ENCODE results near the gene MRPL38. TPM values are rescaled to one million over a fixed set of nuclear protein-coding genes. Genes with fewer than 3 reads are reported as not detected.
"Not testable (repeated sequence)": the region's sequence is repeated elsewhere in the genome, so short reads cannot be mapped to it uniquely, and the experiment has no call there.

The MRPL38 gene
- polyA plus RNA-seq, 1 donor = 74.8 TPM

DNA sequence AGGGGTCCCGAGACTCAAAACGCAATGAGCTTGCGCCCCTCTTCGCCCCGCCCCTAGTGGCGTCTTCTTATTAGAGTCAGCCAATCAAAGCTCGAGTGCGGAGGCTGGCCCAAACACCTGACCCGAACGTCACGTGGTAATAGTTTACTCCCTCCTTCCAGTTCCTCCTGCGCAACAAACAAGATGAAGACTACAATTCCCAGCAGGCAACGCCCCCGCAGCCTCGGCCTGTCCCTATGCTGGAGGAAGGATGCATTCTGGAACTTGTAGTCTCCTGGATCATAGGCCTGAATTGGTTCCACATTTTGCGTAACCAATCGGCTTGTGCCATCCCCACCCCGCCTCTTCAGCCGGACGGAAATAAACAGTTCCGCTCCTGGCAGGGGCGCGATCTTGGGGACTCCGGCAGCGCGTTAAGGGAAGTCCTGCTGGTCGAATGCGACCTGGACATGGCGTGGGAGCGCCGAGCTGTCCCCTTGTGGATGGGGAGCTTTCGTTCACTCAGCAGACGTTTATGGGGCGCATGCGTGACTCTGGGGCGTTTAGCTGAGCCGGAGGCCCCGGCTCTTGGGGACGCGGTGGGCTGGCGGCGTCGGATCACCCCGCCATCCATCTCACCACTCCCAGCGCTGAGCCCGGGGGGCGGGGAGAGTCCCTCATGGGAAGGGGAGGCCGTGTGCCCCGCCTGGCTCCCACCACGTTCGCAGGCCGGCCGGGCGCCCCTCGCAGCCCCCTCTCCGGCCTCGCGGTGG, 49.2 kb downstream of the MRPL38 start, which contains the start of gene WBP2:
Gene WBP2 (minus strand): TSS at position 26 of the 752 bp plus-strand sequence. CDS start 38 bp downstream, outside the sequence.
- DNase-seq = peak; percentile 100

DNA sequence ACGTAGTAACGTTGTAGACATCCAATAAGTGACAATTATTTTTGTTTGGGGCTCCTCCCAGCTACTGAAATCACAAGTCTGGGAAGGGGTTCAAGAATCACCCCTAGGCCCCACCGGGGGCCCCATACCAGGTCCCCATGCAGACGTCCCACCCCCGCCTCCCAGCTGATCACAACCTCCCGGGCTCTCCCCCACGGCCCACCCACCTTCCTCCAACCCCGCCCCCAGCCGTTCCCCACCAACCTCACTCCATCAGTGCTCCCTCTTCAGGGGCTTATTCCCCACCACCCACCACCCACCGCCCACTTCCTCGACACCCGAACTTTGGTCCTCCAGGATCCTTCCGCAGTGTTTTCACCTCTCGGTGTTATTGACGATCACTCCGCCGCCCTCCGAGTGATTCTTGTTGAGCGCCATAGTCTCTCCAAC, 49.8 kb downstream of the MRPL38 start:
- DNase-seq = no peak

DNA sequence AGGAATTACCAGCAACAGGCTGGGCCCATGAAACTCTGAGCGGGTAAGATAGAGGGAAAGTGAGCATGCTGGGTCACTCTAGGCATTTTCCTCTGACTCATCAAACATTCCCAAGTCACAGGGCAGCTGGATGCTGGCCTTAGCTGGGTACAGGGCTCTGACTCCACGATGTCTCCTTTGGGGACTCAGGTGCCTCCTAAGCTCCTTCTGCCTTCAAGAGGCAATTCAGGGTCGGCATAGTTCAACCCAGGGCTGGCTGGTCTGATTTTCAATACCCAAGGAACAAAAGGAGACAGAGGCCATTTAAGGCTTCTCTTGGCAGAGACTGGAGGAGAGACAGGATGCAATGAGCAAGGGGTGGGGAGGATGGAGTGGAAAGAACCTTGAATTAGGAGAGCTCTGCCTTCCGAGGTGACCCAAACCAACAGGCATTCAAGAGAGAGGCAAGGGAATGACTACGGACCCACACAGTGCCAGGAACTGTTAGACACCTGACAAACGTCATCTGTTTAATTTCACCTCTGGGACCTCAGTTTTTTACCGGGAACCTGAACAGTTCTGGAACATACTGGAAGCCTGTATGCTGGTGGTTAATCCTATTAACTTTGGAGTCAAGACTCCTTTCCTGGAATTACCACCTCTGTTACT, 50.5 kb downstream of the MRPL38 start:
- DNase-seq = no peak

DNA sequence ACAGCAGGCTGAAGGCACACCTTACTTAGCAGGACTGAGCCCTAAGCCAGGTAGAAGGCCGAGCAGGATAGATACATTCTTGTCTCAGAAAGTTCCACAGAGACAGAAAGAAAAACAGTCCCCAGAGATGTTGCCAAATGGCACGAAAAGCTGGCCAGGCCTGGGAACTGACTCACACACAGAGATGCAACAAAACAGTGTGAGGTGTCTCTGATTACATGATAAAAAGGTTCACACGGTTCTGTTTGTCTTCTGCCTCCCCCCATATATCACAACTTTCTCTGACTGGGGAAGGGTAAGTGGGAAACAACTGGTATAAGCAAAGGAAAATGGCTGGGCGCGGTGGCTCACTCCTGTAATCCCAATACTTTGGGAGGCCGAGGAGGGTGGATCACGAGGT, 51.3 kb downstream of the MRPL38 start:
- DNase-seq = no peak

DNA sequence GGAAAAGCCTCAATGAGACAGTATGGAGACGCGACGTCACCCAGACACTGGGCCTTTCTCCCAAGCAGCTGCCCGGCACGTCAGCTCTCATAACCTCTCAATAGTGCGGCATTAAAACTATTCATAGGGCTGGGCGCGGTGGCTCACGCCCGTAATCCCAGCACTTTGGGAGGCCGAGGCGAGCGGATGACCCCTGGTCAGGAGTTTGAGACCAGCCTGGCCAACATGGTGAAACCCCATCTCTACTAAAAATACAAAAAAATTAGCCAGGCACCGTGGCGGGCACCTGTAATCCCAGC, 53.0 kb downstream of the MRPL38 start:
- DNase-seq = not testable (repeated sequence)

DNA sequence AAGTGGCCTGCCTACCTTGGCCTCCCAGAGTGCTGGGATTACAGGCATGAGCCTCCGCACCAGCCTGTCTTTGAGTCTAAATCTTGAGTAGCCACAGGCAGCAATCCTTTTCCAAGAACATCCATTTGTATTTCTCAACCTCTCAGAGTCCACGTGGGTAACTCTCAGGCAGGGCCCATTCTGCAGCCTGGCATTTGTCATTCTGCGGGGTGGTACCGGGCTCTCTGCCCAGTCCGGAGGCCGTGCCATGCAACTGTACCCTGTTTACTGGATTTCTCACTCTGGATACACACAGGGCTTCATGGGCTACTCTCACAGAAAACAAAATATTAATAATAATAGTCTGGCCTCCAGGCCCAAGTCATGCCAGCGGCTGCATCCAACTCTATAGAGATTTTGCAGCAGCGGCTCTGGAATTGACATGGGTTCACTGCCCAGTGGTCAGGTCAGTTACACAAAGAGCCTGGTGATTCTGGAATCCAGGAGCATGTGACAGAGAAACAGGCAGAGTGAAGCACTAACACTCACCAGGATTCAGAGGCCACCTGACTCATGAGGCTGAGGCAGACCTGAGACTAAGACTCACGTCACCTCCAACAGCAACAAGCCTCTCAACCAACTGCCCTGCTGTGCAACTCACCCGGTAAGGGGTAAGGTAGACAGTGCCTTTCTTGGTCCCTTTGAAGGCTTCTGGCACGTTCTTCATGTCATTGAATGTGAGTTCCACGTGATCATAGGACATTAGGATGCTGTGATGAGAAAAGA, 53.6 kb downstream of the MRPL38 start:
- DNase-seq = no peak

DNA sequence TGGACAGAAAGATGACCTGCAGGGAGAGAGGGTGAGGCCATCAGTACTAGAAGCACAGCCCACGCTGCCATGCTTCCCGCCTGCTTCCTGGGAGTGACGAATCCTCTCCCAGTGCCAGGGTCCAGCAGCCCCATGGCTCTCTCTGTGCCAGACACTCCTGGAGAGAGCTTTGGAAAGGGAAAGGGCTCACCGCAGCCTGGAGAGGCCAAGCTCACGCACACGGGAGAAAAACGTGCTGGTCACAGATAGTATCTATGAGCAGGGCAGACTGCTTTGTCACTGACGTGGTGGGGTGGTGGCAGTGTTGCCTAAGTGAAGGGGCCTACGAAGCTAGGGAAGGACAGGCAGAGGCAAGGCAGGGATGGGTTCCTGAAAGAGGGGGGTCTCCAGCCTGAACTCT, 55.0 kb downstream of the MRPL38 start:
- no peak for DNase-seq

DNA sequence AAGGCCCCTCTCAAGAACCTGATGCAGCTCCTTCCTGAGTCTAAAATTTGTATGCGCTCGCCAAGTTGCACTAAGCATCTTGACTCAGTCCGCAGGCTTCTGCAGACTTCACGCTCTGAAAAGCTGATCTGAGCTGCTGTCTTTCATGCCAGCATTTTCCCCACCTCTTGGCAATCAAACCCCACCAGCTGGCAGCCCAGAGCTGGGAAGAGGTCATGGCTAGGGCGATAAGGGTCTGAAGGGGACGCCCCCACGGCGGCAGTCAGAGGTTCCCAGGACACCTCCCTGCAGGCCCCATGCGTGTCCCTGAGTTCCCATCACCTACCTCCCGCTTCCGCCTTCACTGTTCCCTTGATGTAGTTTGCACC, 55.4 kb downstream of the MRPL38 start:
- no peak for DNase-seq

Other genes starting within 250 kb of the MRPL38 start
- 45.4 TPM for gene RECQL5, start 237.7 kb downstream of the MRPL38 start, polyA plus RNA-seq (ENCODE audit: insufficient read length)
- gene SAP30BP, start 237.5 kb downstream of the MRPL38 start, polyA plus RNA-seq (ENCODE audit: insufficient read length) = 102 TPM
- gene ITGB4, start 183.4 kb downstream of the MRPL38 start, polyA plus RNA-seq (ENCODE audit: insufficient read length) = 9.6 TPM
- 25.0 TPM for gene GALK1, start 139.7 kb downstream of the MRPL38 start, polyA plus RNA-seq (ENCODE audit: insufficient read length)
- gene UNK, start 120.1 kb downstream of the MRPL38 start, polyA plus RNA-seq (ENCODE audit: insufficient read length) = 50.3 TPM
- 5.4 TPM for gene UNC13D, start 60.5 kb downstream of the MRPL38 start, polyA plus RNA-seq (ENCODE audit: insufficient read length)
- gene WBP2, start 49.5 kb downstream of the MRPL38 start, polyA plus RNA-seq (ENCODE audit: insufficient read length) = 75.9 TPM
- 4.7 TPM for gene TRIM47, start 26.3 kb downstream of the MRPL38 start, polyA plus RNA-seq (ENCODE audit: insufficient read length)
- gene TRIM65, start 7.9 kb downstream of the MRPL38 start, polyA plus RNA-seq (ENCODE audit: insufficient read length) = 14.1 TPM
- 12.2 TPM for gene FBF1, start 36.2 kb upstream of the MRPL38 start, polyA plus RNA-seq (ENCODE audit: insufficient read length)
- gene ACOX1, start 74.3 kb upstream of the MRPL38 start, polyA plus RNA-seq (ENCODE audit: insufficient read length) = 39.0 TPM
- 24.7 TPM for gene TEN1, start 74.4 kb upstream of the MRPL38 start, polyA plus RNA-seq (ENCODE audit: insufficient read length)
- 19.0 TPM for gene CDK3, start 96.0 kb upstream of the MRPL38 start, polyA plus RNA-seq (ENCODE audit: insufficient read length)
- 19.8 TPM for gene EVPL, start 122.4 kb upstream of the MRPL38 start, polyA plus RNA-seq (ENCODE audit: insufficient read length)
- gene SRP68, start 167.6 kb upstream of the MRPL38 start, polyA plus RNA-seq (ENCODE audit: insufficient read length) = 105 TPM
- 0.17 TPM for gene GALR2, start 169.9 kb upstream of the MRPL38 start, polyA plus RNA-seq (ENCODE audit: insufficient read length)
- gene ZACN, start 174.3 kb upstream of the MRPL38 start, polyA plus RNA-seq (ENCODE audit: insufficient read length) = 14.2 TPM
- gene EXOC7, start 198.9 kb upstream of the MRPL38 start, polyA plus RNA-seq (ENCODE audit: insufficient read length) = 178 TPM
- gene FOXJ1, start 236.4 kb upstream of the MRPL38 start, polyA plus RNA-seq (ENCODE audit: insufficient read length) = 15.5 TPM